GM12878 (cell line): ENCODE measurements around the gene GCK. TPM values are rescaled to one million over a fixed set of nuclear protein-coding genes. Genes with fewer than 3 reads are reported as not detected.

Experiments used
- ATAC-seq: fragments of 200-7000 bp; cut with Tn5 transposase; 3 replicates; pipeline ENCODE4 v1.9.1; 2020; ENCODE audit warnings: mild to moderate bottlenecking, moderate library complexity
- BruUV-seq: library from RNA; stranded (reverse); fragments of 400-500 nt; replicated peaks from 2 replicates; lab custom pipeline; 2021; lab: Mats Ljungman, UMichigan
- CTCF ChIA-PET: fragments of 300-600 bp; sonication (Branson Sonifier 250); formaldehyde crosslinking; extraction: SDS; loops from one replicate; lab custom pipeline; 2021; ENCODE audit warnings: inconsistent platforms; lab: Yijun Ruan, JAX
- POLR2A ChIA-PET: fragments of 350-600 bp; formaldehyde crosslinking; extraction: SDS; loops from one replicate; lab custom pipeline; 2021; ENCODE audit warnings: inconsistent platforms; lab: Charles Lee
- RAD21 ChIA-PET: fragments of 300-600 bp; sonication (Branson Sonifier 250); formaldehyde crosslinking; loops from one replicate; lab custom pipeline; 2023; ENCODE audit warnings: antibody characterized with exemption; ENCODE audit not compliant: unreplicated experiment; lab: Charles Lee
- SMC1A ChIA-PET: fragments of 300-600 bp; sonication (Branson Sonifier 250); formaldehyde crosslinking; loops from one replicate; lab custom pipeline; 2023; ENCODE audit not compliant: unreplicated experiment, uncharacterized antibody; lab: Charles Lee
- DNase-seq: peaks from one replicate; pipeline ENCODE4 v3.0.0-alpha.2; 2011; ENCODE audit warnings: low read depth, low spot score
- FAIRE-seq: peaks from 3 replicates; lab custom pipeline; 2011; peaks lifted over from hg19 to GRCh38; lab: Jason Lieb, UNC
- H2AFZ ChIP-seq: 2 replicates; pipeline ENCODE4 v1.6.0; 2011; ENCODE audit warnings: low read depth, low read length, control low read depth; ENCODE audit not compliant: control insufficient read depth
- H3K27ac ChIP-seq: 2 replicates; pipeline ENCODE4 v1.5.1; 2011; ENCODE audit warnings: control low read depth; ENCODE audit not compliant: control insufficient read depth, insufficient read depth
- H3K27me3 ChIP-seq, 2 experiments: replicated peaks in 1 of 2; 2 replicates each; pipeline versions ENCODE4 v1.6.0 to v1.6.1; 2011; ENCODE audit warnings: low read length in 1 of 2; ENCODE audit not compliant: control insufficient read depth in 2 of 2, insufficient read depth in 2 of 2
- H3K36me3 ChIP-seq, 2 experiments: 2 replicates each; pipeline ENCODE4 v1.5.1; 2011; ENCODE audit warnings: low read length in 1 of 2; ENCODE audit not compliant: control insufficient read depth in 2 of 2, insufficient read depth in 2 of 2
- H3K4me1 ChIP-seq: 2 replicates; pipeline ENCODE4 v1.6.1; 2011; ENCODE audit warnings: mild to moderate bottlenecking, low read length, moderate library complexity, mixed read lengths; ENCODE audit not compliant: control insufficient read depth, insufficient read depth
- H3K4me2 ChIP-seq: 2 replicates; pipeline ENCODE4 v1.6.0; 2011; ENCODE audit warnings: control low read depth; ENCODE audit not compliant: control insufficient read depth, insufficient read depth
- H3K4me3 ChIP-seq: fragments of 200-600 bp; sonication (generic); 2 replicates; pipeline ENCODE4 v1.5.1; 2016
- H3K79me2 ChIP-seq: 2 replicates; pipeline ENCODE4 v1.6.0; 2011; ENCODE audit warnings: low read length; ENCODE audit not compliant: control insufficient read depth, insufficient read depth
- H3K9ac ChIP-seq: 2 replicates; pipeline ENCODE4 v1.8.0; 2011; ENCODE audit warnings: low read length, control low read depth, mixed read lengths; ENCODE audit not compliant: control insufficient read depth, insufficient read depth
- H3K9me3 ChIP-seq: replicated peaks from 3 replicates; pipeline ENCODE4 v1.5.1; 2011; ENCODE audit warnings: mild to moderate bottlenecking, low read length; ENCODE audit not compliant: control insufficient read depth, insufficient read depth
- H4K20me1 ChIP-seq: 2 replicates; pipeline ENCODE4 v1.6.0; 2011; ENCODE audit not compliant: control insufficient read depth, insufficient read depth
- FOS ChIP-seq: IDR thresholded peaks from 3 replicates; pipeline ENCODE4 v1.6.1; 2011; ENCODE audit warnings: borderline replicate concordance; ENCODE audit not compliant: insufficient read length; ENCODE audit errors: extremely low read depth
- JUND ChIP-seq: IDR thresholded peaks from 2 replicates; pipeline ENCODE4 v1.6.1; 2012; ENCODE audit warnings: low read depth, mild to moderate bottlenecking, low read length, improper control_type of control experiment, moderate library complexity
- NKRF ChIP-seq: fragments of 450-650 bp; conservative IDR thresholded peaks from 2 replicates; pipeline ENCODE4 v1.6.1; 2017; ENCODE audit warnings: mild to moderate bottlenecking, moderate library complexity
- POLR2AphosphoS2 ChIP-seq: IDR thresholded peaks from 2 replicates; pipeline ENCODE4 v1.6.1; 2011; ENCODE audit warnings: low read depth, mild to moderate bottlenecking, low read length, improper control_type of control experiment, moderate library complexity
- RUNX3 ChIP-seq: IDR thresholded peaks from 2 replicates; pipeline ENCODE4 v1.6.1; 2012; ENCODE audit warnings: low read length, inconsistent platforms
- WGBS: methylation state at CpG from one replicate; pipeline ENCODE4 v1.1.6; 2016; ENCODE audit warnings: low lambda C conversion rate; ENCODE audit not compliant: insufficient replicate concordance, insufficient coverage; ENCODE audit errors: missing lambda C conversion rate; 5-methylcytosine and 5-hydroxymethylcytosine counted together
- in situ Hi-C: fragments of 300-500 bp; cut with MboI; formaldehyde crosslinking; loops from 9 replicates; pipeline ENCODE4 v1.14.3; 2018; ENCODE audit warnings: mixed read lengths
- intact Hi-C: fragments of 100-400 bp; cut with micrococcal nuclease; formaldehyde crosslinking; loops from one replicate; pipeline ENCODE4 v1.14.2; 2022; ENCODE audit not compliant: unreplicated experiment
- polyA plus RNA-seq, 11 experiments: library from polyadenylated mRNA; depleted of rRNA in 4 of 11; unstranded in 6 of 11; stranded (reverse) in 5 of 11; fragments of >200 nt; fragmentation: Nextera tagmentation in 4 of 11; fragmentation: Illumina TruSeq in 1 of 11; extraction: Ambion mirVana in 4 of 11; extraction: Trizol in 1 of 11; gene quantifications; 1 replicate in 1 of 11; 2 replicates in 10 of 11; pipeline versions ENCODE4 v1.2.1 to v1.2.3, GENCODE V29; 2011 to 2016; ENCODE audit warnings: inconsistent platforms in 2 of 11, missing spikeins in 2 of 11, low read depth in 1 of 11
- total RNA-seq, 4 experiments: library from RNA; depleted of rRNA in 3 of 4; stranded (reverse); fragments of >200 nt in 3 of 4; fragmentation: Illumina TruSeq in 1 of 4; extraction: Trizol in 1 of 4; gene quantifications; 2 replicates each; pipeline versions ENCODE4 v1.2.1 to v1.2.3, GENCODE V29; 2013 to 2021

The GCK gene
- total and polyA plus RNA-seq, 10 of the 15 experiments (the other 5 are each of a cell fraction or from before 2014, with no cell fraction given): 0.06 to 0.16 TPM; not detected in 8

- TF ChIP-seq NKRF: no peak
- no peak for TF ChIP-seq POLR2AphosphoS2
- no peak for TF ChIP-seq FOS
- no peak for TF ChIP-seq JUND
- no peak for TF ChIP-seq RUNX3
- in situ Hi-C loops: no loop called here
- ChIA-PET RAD21 (interaction anchor here (1.0 to 1.1 kb wide), 2 partner anchors 20 to 26 kb away, joined by 3 to 4 read pairs; no protein-coding TSS in a partner anchor), CTCF (interaction anchor here (0.8 to 2.8 kb wide), 7 partner anchors 11 to 183 kb away, joined by 3 to 9 read pairs (median 3); no protein-coding TSS in a partner anchor), POLR2A (interaction anchor here (0.9 to 1.0 kb wide), 2 partner anchors 16 to 17 kb away, joined by 3 read pairs; no protein-coding TSS in a partner anchor), SMC1A (interaction anchor here (0.9 to 2.0 kb wide), 8 partner anchors 10 to 60 kb away, joined by 3 to 6 read pairs (median 4); no protein-coding TSS in a partner anchor)
- no peak overlapping the region for H2AFZ ChIP-seq
- 28% methylated on average over 6 of the region's 6 CpGs for WGBS
- BruUV-seq: no TSS peak
- H3K27ac ChIP-seq: no peak overlapping the region
- no peak overlapping the region for H3K9ac ChIP-seq
- intact Hi-C loops: no loop called here
- H3K4me3 ChIP-seq: no peak overlapping the region
- no peaks in the 10 kb centered on the region for H4K20me1 ChIP-seq
- ATAC-seq (no peak), FAIRE-seq (no peak), DNase-seq (no peak)
- no peaks in the 10 kb centered on the region for H3K27me3 ChIP-seq
- no peaks in the 10 kb centered on the region for H3K36me3 ChIP-seq
- H3K4me2 ChIP-seq: no peak overlapping the region
- H3K9me3 ChIP-seq: no peaks in the 10 kb centered on the region
- no peaks in the 10 kb centered on the region for H3K79me2 ChIP-seq
- H3K4me1 ChIP-seq: peaks cover 14% of the 10 kb centered on the region
Measured at GRCh38 chr7:44098092-44099068, 90.9 kb downstream of the GCK start.
